Activated CD8-positive, alpha-beta memory T cell treated with anti-CD3 and anti-CD28 coated beads for 4 hours (primary cell): ENCODE data around the gene LSM14A.

ENCODE experiments used
- DNase-seq, 2 donors: peaks; one replicate each; pipeline ENCODE4 v3.0.0-alpha.2; 2020; ENCODE audit warnings: low read depth in 2 of 2

The LSM14A gene

GRCh38 chr19:34254698-34255432 is 82.6 kb downstream of the LSM14A start:
- DNase-seq, result no peak

GRCh38 chr19:34255546-34255945 is 83.2 kb downstream of the LSM14A start:
- DNase-seq, result no peak

- DNase-seq, result no peak
Observed at GRCh38 chr19:34256835-34257558, 84.7 kb downstream of the LSM14A start.

GRCh38 chr19:34257559-34257924 is 85.2 kb downstream of the LSM14A start:
- DNase-seq, result no peak

- no peak for DNase-seq
Observed at GRCh38 chr19:34259367-34260095, 87.2 kb downstream of the LSM14A start.

- DNase-seq, result no peak
Observed at GRCh38 chr19:34260771-34261173, 88.5 kb downstream of the LSM14A start.

GRCh38 chr19:34261334-34262109 is 89.2 kb downstream of the LSM14A start:
- no peak for DNase-seq

GRCh38 chr19:34263745-34264237 is 91.5 kb downstream of the LSM14A start:
- DNase-seq, result no peak

- no peak for DNase-seq
Observed at GRCh38 chr19:34265221-34265650, 92.9 kb downstream of the LSM14A start.

- no peak for DNase-seq
Observed at GRCh38 chr19:34269081-34269480, 96.8 kb downstream of the LSM14A start.

GRCh38 chr19:34269489-34269888 is 97.2 kb downstream of the LSM14A start:
- no peak for DNase-seq

GRCh38 chr19:34269968-34270621 is 97.8 kb downstream of the LSM14A start:
- DNase-seq, result peak; percentile 33 to 61

GRCh38 chr19:34273121-34273520 is 100.8 kb downstream of the LSM14A start:
- no peak for DNase-seq

- no peak for DNase-seq
Observed at GRCh38 chr19:34274284-34274826, 102.1 kb downstream of the LSM14A start.

GRCh38 chr19:34274827-34275625 is 102.7 kb downstream of the LSM14A start:
- DNase-seq, result no peak

- no peak for DNase-seq
Observed at GRCh38 chr19:34275705-34276104, 103.4 kb downstream of the LSM14A start.

GRCh38 chr19:34276614-34277013 is 104.3 kb downstream of the LSM14A start:
- DNase-seq, result no peak

- DNase-seq, result no peak
Observed at GRCh38 chr19:34277244-34277643, 104.9 kb downstream of the LSM14A start.

- no peak for DNase-seq
Observed at GRCh38 chr19:34278783-34279182, 106.5 kb downstream of the LSM14A start.
